ENCODE measurements around the gene IFTAP.
"Not testable (repeated sequence)": the region's sequence is repeated elsewhere in the genome, so short reads cannot be mapped to it uniquely, and the experiment has no call there.

DNA sequence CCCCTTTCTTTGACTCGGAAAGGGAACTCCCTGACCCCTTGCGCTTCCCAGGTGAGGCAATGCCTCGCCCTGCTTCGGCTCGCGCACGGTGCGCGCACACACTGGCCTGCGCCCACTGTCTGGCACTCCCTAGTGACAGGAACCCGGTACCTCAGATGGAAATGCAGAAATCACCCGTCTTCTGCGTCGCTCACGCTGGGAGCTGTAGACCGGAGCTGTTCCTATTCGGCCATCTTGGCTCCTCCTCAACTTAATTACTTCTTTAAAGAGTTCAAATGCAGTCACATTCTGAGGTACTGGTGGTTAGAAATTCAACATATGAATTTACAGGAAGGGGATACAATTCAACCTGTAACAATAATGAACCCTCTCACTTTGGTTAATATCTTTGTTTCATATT lies 36.9 kb upstream of the IFTAP start:
- TF ChIP-seq ZNF324 (tag by site-specific recombination; IDR thresholded peaks at IDR 0.05); ZBTB7A (tag by site-specific recombination; IDR thresholded peaks at IDR 0.05; ENCODE audit: low read depth); ZNF292 (tag by site-specific recombination; IDR thresholded peaks at IDR 0.05; ENCODE audit: borderline replicate concordance, low read depth); ZNF785 (tag by site-specific recombination; IDR thresholded peaks at IDR 0.05); ZNF350 (tag by site-specific recombination; IDR thresholded peaks at IDR 0.05): not testable (repeated sequence)
- TF ChIP-seq, protein P1, sequence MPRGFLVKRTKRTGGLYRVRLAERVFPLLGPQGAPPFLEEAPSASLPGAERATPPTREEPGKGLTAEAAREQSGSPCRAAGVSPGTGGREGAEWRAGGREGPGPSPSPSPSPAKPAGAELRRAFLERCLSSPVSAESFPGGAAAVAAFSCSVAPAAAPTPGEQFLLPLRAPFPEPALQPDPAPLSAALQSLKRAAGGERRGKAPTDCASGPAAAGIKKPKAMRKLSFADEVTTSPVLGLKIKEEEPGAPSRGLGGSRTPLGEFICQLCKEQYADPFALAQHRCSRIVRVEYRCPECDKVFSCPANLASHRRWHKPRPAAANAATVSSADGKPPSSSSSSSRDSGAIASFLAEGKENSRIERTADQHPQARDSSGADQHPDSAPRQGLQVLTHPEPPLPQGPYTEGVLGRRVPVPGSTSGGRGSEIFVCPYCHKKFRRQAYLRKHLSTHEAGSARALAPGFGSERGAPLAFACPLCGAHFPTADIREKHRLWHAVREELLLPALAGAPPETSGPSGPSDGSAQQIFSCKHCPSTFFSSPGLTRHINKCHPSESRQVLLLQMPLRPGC (tag by site-specific recombination; IDR thresholded peaks at IDR 0.05) = not testable (repeated sequence)
- TF ChIP-seq, protein P2, sequence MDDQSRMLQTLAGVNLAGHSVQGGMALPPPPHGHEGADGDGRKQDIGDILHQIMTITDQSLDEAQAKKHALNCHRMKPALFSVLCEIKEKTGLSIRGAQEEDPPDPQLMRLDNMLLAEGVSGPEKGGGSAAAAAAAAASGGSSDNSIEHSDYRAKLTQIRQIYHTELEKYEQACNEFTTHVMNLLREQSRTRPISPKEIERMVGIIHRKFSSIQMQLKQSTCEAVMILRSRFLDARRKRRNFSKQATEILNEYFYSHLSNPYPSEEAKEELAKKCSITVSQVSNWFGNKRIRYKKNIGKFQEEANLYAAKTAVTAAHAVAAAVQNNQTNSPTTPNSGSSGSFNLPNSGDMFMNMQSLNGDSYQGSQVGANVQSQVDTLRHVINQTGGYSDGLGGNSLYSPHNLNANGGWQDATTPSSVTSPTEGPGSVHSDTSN (CRISPR knock-in tag; IDR thresholded peaks at IDR 0.05) = not testable (repeated sequence)
